Neural crest cell (in vitro differentiated cells): ENCODE measurements around the gene KPNA3. TPM values are rescaled to one million over a fixed set of nuclear protein-coding genes. Genes with fewer than 3 reads are reported as not detected.

Source experiments
- DNase-seq: peaks from one replicate; pipeline ENCODE4 v3.0.0; 2021; ENCODE audit warnings: low read depth, mixed read lengths, low spot score
- H3K27ac Mint-ChIP-seq: one replicate; pipeline ENCODE4 v1.8.0; 2021; ENCODE audit warnings: mild to moderate bottlenecking, mixed read lengths; ENCODE audit not compliant: unreplicated experiment
- H3K27me3 Mint-ChIP-seq: 2 replicates; pipeline ENCODE4 v1.8.0; 2021; ENCODE audit warnings: low read depth, mild to moderate bottlenecking, mixed read lengths
- H3K36me3 Mint-ChIP-seq: 2 replicates; pipeline ENCODE4 v1.8.0; 2021; ENCODE audit warnings: low read depth, mild to moderate bottlenecking, mixed read lengths
- H3K4me1 Mint-ChIP-seq: 2 replicates; pipeline ENCODE4 v1.8.0; 2021; ENCODE audit warnings: mixed read lengths
- H3K4me3 Mint-ChIP-seq: one replicate; pipeline ENCODE4 v1.8.0; 2021; ENCODE audit warnings: mild to moderate bottlenecking, mixed read lengths
- H3K9me3 Mint-ChIP-seq: 2 replicates; pipeline ENCODE4 v1.8.0; 2021; ENCODE audit warnings: mixed read lengths
- total RNA-seq: library from RNA; stranded (reverse); gene quantifications from 2 replicates; pipeline ENCODE4 v1.2.1, GENCODE V29; 2021
- TF ChIP-seq, protein P1 (sequence below): fragments of 200-600 bp; sonication (generic); conservative IDR thresholded peaks from 2 replicates; pipeline ENCODE4 v1.5.0; 2021; ENCODE audit warnings: antibody characterized with exemption, mild to moderate bottlenecking

The KPNA3 gene
- total RNA-seq, 1 donor from 2014 or later = 53.7 TPM

- Mint-ChIP-seq H3K4me1 (peaks cover 12% of the 10 kb centered on the region), H3K4me3 (no peak overlapping the region), H3K36me3 (peaks cover 60% of the 10 kb centered on the region), H3K27ac (no peak overlapping the region), H3K9me3 (peaks cover 15% of the 10 kb centered on the region), H3K27me3 (no peaks in the 10 kb centered on the region)
- TF ChIP-seq, protein P1, sequence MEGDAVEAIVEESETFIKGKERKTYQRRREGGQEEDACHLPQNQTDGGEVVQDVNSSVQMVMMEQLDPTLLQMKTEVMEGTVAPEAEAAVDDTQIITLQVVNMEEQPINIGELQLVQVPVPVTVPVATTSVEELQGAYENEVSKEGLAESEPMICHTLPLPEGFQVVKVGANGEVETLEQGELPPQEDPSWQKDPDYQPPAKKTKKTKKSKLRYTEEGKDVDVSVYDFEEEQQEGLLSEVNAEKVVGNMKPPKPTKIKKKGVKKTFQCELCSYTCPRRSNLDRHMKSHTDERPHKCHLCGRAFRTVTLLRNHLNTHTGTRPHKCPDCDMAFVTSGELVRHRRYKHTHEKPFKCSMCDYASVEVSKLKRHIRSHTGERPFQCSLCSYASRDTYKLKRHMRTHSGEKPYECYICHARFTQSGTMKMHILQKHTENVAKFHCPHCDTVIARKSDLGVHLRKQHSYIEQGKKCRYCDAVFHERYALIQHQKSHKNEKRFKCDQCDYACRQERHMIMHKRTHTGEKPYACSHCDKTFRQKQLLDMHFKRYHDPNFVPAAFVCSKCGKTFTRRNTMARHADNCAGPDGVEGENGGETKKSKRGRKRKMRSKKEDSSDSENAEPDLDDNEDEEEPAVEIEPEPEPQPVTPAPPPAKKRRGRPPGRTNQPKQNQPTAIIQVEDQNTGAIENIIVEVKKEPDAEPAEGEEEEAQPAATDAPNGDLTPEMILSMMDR = no peak
- DNase-seq = no peak
Measured at GRCh38 chr13:49760558-49760957, 31.9 kb downstream of the KPNA3 start.

DNA sequence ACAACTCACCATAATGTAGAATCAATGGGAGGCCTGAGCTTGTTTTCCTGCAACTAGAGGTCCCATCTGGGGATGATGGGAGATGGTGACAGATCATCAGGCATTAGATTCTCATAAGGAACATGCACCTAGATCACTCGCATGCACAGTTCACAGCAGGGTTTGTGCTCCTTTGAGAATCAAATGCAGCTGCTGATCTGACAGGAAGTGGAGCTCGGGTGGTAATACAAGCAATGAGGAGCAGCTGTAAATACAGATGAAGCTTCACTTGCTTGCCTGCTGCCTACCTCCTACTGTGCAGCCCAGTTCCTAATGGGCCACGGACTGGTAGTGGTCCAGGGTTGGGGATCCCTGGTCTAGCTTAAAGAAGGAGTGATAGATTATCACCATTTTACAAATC is 33.0 kb downstream of the KPNA3 start:
- Mint-ChIP-seq H3K9me3 (peaks cover 11% of the 10 kb centered on the region), H3K36me3 (peaks cover 56% of the 10 kb centered on the region), H3K4me3 (no peak overlapping the region), H3K4me1 (peaks cover 9% of the 10 kb centered on the region), H3K27ac (no peak overlapping the region), H3K27me3 (no peaks in the 10 kb centered on the region)
- TF ChIP-seq, protein P1 = no peak
- no peak for DNase-seq

GRCh38 chr13:49756263-49756662 is 36.2 kb downstream of the KPNA3 start:
- Mint-ChIP-seq H3K36me3 (peaks cover 49% of the 10 kb centered on the region), H3K9me3 (peaks cover 8% of the 10 kb centered on the region), H3K4me1 (peaks cover 14% of the 10 kb centered on the region), H3K4me3 (no peak overlapping the region), H3K27ac (no peak overlapping the region), H3K27me3 (no peaks in the 10 kb centered on the region)
- no peak for DNase-seq
- TF ChIP-seq, protein P1 = no peak

GRCh38 chr13:49754146-49754545 is 38.3 kb downstream of the KPNA3 start:
- Mint-ChIP-seq H3K9me3 (peaks cover 5% of the 10 kb centered on the region), H3K36me3 (peaks cover 32% of the 10 kb centered on the region), H3K4me1 (peaks cover 19% of the 10 kb centered on the region)

DNA sequence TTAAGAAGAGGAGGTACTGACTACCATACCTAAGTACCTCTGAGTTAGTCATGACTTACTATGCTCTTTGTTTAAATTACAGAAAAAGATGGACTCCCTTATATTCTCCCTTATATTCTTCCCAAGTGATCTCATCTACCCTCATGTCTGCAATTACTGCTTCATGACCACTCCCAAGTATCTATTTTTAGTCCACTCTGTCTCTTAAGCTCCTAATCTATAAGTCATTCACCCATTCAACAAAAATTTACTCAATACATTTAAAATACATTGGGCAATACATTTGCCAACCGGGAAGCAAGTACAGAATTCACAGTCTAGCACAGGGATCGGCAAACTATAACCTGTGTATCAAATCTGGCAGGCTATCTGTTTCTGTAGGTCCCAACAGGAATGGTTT is 42.6 kb downstream of the KPNA3 start:
- H3K27me3 Mint-ChIP-seq = no peaks in the 10 kb centered on the region
- no peak overlapping the region for H3K27ac Mint-ChIP-seq
- H3K36me3 Mint-ChIP-seq = peaks cover 13% of the 10 kb centered on the region
- H3K4me3 Mint-ChIP-seq = no peak overlapping the region
- DNase-seq = no peak
- TF ChIP-seq, protein P1 = no peak
- H3K4me1 Mint-ChIP-seq = peaks cover 19% of the 10 kb centered on the region
- H3K9me3 Mint-ChIP-seq = peaks cover 2% of the 10 kb centered on the region

More at GRCh38 chr13:49754146-49754545, 38.3 kb downstream of the KPNA3 start:
- TF ChIP-seq, protein P1 = no peak
- no peak for DNase-seq
- H3K27ac Mint-ChIP-seq = no peak overlapping the region
- no peaks in the 10 kb centered on the region for H3K27me3 Mint-ChIP-seq
- no peak overlapping the region for H3K4me3 Mint-ChIP-seq

GRCh38 chr13:49746111-49746510 is 46.4 kb downstream of the KPNA3 start:
- Mint-ChIP-seq H3K4me3 (no peak overlapping the region), H3K9me3 (no peaks in the 10 kb centered on the region), H3K27me3 (no peaks in the 10 kb centered on the region), H3K27ac (no peak overlapping the region), H3K36me3 (peaks cover 11% of the 10 kb centered on the region), H3K4me1 (peaks cover 3% of the 10 kb centered on the region)
- TF ChIP-seq, protein P1 = no peak
- DNase-seq = no peak
